ENCODE measurements around the gene GDI1. TPM values are rescaled to one million over a fixed set of nuclear protein-coding genes. Genes with fewer than 3 reads are reported as not detected.
A peak's percentile ranks its signal among the peaks of the same experiment; 100 is the strongest.

GDI1 gene
- total RNA-seq, 1 experiment from 2014 or later: 137 TPM

DNA sequence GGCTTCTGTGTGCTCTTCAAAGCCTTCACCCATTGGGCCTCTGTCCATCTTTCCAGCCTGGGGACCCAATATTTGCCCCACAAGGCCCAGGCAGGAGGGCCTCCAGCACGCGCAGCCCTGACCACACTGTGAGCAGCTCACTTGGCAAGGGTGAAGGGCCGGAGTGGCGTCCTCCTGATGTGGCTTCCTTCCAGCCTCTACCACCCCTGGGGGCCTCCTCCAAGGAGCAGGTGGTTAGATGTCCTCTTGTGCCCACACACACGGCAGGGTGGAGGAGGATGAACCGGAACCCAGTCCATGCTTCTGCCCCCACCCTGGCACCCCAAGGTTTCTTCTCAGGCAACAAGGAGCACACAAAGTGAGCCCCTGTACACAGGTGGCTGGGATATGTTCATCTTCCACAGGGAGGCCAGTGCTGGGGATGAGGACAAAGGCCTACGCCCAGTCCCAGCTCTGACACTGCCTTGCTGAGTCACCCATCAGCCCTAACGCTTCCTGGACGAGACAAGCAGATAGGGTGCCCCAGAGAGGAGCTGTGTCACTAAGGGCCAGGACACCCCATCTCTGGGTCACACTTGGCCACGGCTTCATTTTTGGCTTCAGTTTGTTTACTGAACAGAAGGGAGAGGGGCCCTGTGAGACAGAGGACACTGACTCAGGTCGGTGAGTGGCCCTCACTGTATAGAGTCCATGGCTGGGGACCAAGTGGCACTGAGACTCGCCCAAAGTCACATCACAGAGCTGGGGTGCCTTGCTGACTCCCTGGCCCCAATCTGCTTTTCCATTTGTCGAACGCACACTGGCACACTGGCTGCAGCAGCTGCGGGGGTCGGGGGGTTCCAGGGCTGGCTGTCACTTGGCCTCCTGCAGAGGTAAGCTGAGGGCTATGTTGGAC is 47.5 kb downstream of the GDI1 start:
- ChIA-PET POLR2A (ENCODE audit: low non-redundant PET) (no interaction called here), CTCF (no interaction called here)
- TF ChIP-seq, protein P1, sequence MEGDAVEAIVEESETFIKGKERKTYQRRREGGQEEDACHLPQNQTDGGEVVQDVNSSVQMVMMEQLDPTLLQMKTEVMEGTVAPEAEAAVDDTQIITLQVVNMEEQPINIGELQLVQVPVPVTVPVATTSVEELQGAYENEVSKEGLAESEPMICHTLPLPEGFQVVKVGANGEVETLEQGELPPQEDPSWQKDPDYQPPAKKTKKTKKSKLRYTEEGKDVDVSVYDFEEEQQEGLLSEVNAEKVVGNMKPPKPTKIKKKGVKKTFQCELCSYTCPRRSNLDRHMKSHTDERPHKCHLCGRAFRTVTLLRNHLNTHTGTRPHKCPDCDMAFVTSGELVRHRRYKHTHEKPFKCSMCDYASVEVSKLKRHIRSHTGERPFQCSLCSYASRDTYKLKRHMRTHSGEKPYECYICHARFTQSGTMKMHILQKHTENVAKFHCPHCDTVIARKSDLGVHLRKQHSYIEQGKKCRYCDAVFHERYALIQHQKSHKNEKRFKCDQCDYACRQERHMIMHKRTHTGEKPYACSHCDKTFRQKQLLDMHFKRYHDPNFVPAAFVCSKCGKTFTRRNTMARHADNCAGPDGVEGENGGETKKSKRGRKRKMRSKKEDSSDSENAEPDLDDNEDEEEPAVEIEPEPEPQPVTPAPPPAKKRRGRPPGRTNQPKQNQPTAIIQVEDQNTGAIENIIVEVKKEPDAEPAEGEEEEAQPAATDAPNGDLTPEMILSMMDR (conservative IDR thresholded peaks at IDR 0.05; ENCODE audit: low read depth, low read length): no peak
- TF ChIP-seq EZH2 (IDR thresholded peaks at IDR 0.05; ENCODE audit: borderline replicate concordance, low read depth, low read length, poor library complexity, severe bottlenecking): no peak
- Histone ChIP-seq H3K27me3 (replicated peaks; ENCODE audit: insufficient read depth, low read depth, low read length, poor library complexity) (no peaks in the 10 kb centered on the region), H3K4me1 (ENCODE audit: insufficient read depth, low read length, poor library complexity, severe bottlenecking) (peaks cover 5% of the 10 kb centered on the region), H3K4me3 (ENCODE audit: low read depth, low read length, poor library complexity, severe bottlenecking) (no peak overlapping the region), H3K36me3 (ENCODE audit: insufficient read depth, low read length, poor library complexity, severe bottlenecking) (peaks cover 11% of the 10 kb centered on the region), H3K27ac (ENCODE audit: low read depth, low read length, poor library complexity, severe bottlenecking) (no peak overlapping the region), H3K9me3 (ENCODE audit: low read depth, low read length, poor library complexity, severe bottlenecking) (no peaks in the 10 kb centered on the region)
- DNase-seq (ENCODE audit: low spot score): no peak
- BruUV-seq (replicated peaks): no TSS peak
- intact Hi-C loops (cut with micrococcal nuclease; ENCODE audit: unreplicated experiment): no loop called here

DNA sequence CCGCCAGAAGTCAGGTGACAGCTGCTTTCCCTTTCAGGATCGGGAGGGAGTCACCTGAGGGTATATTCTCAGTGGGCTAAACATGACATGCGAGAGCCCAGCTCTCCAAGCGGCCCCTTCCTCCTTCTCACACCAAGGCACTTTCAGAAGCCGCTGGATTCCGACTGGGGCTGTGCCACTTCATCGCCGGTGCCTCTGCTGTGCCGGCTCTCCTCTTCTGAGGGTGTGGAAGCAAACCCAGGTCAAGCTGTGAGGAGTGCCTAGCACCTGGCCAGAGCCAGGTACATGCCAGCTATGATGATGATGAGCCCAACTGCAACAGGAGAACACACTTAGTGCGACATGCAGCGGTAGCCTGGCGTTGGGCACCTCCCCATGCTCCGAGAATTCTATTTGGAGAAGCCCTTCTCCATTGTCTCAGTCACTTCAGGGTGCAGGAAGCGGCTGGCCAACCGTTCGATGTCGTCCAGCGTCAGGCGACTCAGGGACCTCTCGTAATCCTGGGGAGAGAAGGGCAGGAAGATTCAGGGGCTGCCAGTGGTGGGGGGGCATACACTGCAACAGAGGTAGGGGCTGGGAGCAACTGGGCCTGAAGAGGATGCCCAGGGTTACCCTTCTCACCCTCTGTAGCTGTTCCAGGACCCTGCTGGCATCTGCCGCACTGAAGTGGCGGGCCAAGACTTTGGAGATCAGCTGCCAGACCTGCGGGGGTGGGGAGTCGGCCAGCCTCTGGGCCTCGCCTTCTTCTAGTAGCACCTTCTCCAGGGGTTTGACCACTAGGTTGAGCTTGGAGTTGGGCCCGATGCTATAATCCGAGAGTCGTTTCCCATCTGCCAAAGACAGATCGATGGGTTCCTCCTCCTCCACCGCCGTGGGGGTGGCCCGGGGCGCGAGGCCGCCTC is 48.4 kb downstream of the GDI1 start:
- no TSS peak for BruUV-seq (replicated peaks)
- POLR2A ChIA-PET (ENCODE audit: low non-redundant PET): no interaction called here
- Histone ChIP-seq H3K9me3 (ENCODE audit: low read depth, low read length, poor library complexity, severe bottlenecking) (no peaks in the 10 kb centered on the region), H3K27ac (ENCODE audit: low read depth, low read length, poor library complexity, severe bottlenecking) (peak overlapping the region; percentile 72), H3K27me3 (replicated peaks; ENCODE audit: insufficient read depth, low read depth, low read length, poor library complexity) (no peaks in the 10 kb centered on the region), H3K36me3 (ENCODE audit: insufficient read depth, low read length, poor library complexity, severe bottlenecking) (peaks cover 11% of the 10 kb centered on the region), H3K4me1 (ENCODE audit: insufficient read depth, low read length, poor library complexity, severe bottlenecking) (peaks cover 5% of the 10 kb centered on the region), H3K4me3 (ENCODE audit: low read depth, low read length, poor library complexity, severe bottlenecking) (peak overlapping the region; percentile 58)
- intact Hi-C loops (cut with micrococcal nuclease; ENCODE audit: unreplicated experiment): no loop called here
- TF ChIP-seq, protein P1 (conservative IDR thresholded peaks at IDR 0.05; ENCODE audit: low read depth, low read length): no peak
- TF ChIP-seq EZH2 (IDR thresholded peaks at IDR 0.05; ENCODE audit: borderline replicate concordance, low read depth, low read length, poor library complexity, severe bottlenecking): no peak
- DNase-seq (ENCODE audit: low spot score): no peak
- CTCF ChIA-PET: no interaction called here

DNA sequence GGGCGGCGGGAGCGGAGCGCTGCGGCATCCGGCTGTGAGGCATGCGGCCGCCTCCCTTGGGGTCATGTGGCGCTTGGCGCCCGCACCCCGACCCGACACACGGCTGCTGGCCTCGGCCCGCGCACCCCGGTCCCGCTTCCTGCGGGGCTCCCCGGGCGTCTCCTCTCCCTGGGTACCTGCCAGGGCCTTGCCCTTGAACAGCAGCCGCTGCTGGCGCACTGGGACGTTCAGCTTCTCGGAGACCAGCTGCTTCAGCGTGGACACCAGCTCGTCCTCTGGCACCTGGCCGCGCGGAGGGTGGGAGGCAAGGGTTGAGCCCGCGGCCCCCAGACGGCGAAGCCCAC is 49.1 kb downstream of the GDI1 start:
- H3K4me3 ChIP-seq (ENCODE audit: low read depth, low read length, poor library complexity, severe bottlenecking): peak overlapping the region; percentile 58
- peaks cover 11% of the 10 kb centered on the region for H3K36me3 ChIP-seq (ENCODE audit: insufficient read depth, low read length, poor library complexity, severe bottlenecking)
- no TSS peak for BruUV-seq (replicated peaks)
- H3K4me1 ChIP-seq (ENCODE audit: insufficient read depth, low read length, poor library complexity, severe bottlenecking): peaks cover 5% of the 10 kb centered on the region
- DNase-seq (ENCODE audit: low spot score): no peak
- ChIA-PET POLR2A (ENCODE audit: low non-redundant PET) (no interaction called here), CTCF (no interaction called here)
- intact Hi-C loops (cut with micrococcal nuclease; ENCODE audit: unreplicated experiment): no loop called here
- no peak for TF ChIP-seq EZH2 (IDR thresholded peaks at IDR 0.05; ENCODE audit: borderline replicate concordance, low read depth, low read length, poor library complexity, severe bottlenecking)
- TF ChIP-seq, protein P1 (conservative IDR thresholded peaks at IDR 0.05; ENCODE audit: low read depth, low read length): no peak
- H3K27me3 ChIP-seq (replicated peaks; ENCODE audit: insufficient read depth, low read depth, low read length, poor library complexity): no peaks in the 10 kb centered on the region
- H3K27ac ChIP-seq (ENCODE audit: low read depth, low read length, poor library complexity, severe bottlenecking): peak overlapping the region; percentile 72
- H3K9me3 ChIP-seq (ENCODE audit: low read depth, low read length, poor library complexity, severe bottlenecking): no peaks in the 10 kb centered on the region

All from A673 (cell line).